ENCODE results near the gene THRB.

Gene THRB

DNA sequence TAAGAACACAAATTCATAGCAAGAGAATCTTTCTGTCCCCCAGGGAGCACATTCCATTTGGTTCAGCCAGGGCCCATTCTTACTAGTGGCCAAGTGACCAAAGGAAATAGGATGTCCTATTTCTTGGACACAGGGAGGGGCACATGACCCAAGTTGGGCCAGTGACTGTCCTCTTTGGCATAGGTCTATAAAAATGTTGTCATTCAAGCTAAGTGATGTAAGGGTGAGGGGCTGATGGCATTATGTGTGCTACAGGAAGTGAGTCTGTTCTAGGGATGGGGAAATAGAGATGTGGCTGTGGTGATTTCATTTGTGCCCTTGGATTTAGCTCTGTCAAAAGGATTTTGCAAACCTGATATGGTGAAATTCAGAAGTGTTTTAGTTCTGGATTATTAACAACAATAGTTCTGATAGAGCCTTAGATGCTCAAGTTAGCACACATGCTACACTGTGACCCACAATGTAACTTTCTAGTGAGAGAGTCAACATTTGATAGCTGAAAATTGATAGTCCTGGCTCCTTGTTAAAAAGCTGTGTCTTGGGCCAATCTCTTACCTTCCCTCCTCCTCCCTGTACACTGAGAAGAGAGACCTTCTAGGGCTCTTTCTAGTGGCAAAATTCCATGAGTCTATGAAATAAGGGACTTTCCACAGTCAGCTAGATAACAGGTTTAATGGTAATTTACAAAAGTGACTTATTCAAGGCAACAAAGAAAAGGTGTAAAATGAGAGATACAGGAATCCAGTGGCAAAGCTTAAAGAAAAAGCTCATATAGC is 117.2 kb downstream of the THRB start:
- no peaks in the 10 kb centered on the region for H3K9me3 ChIP-seq (replicated peaks in 1 of 2; ENCODE audit: control insufficient read depth in 2 of 2, insufficient read depth in 1 of 2, low read depth in 1 of 2, low read length in 2 of 2)
- H2AFZ ChIP-seq (ENCODE audit: low read length) = no peak overlapping the region
- no peak overlapping the region for H3K27ac ChIP-seq (replicated peaks; ENCODE audit: low read length)
- H3K9ac ChIP-seq (ENCODE audit: low read depth, low read length, poor library complexity) = no peak overlapping the region
- no peak overlapping the region for H2BK15ac ChIP-seq (ENCODE audit: low read length)
- H3K14ac ChIP-seq (ENCODE audit: low read length) = no peak overlapping the region
- no peak overlapping the region for H2BK12ac ChIP-seq (ENCODE audit: low read length)
- no peak overlapping the region for H3K4ac ChIP-seq (ENCODE audit: low read length)
- no peak overlapping the region for H3K4me3 ChIP-seq (ENCODE audit: low read length in 2 of 2)
- no peak overlapping the region for H2BK5ac ChIP-seq (ENCODE audit: low read length)
- no peak overlapping the region for H2BK120ac ChIP-seq (ENCODE audit: low read depth, low read length)
- H3K79me1 ChIP-seq (ENCODE audit: low read depth, low read length) = no peaks in the 10 kb centered on the region
- H3K4me1 ChIP-seq (ENCODE audit: control insufficient read depth in 2 of 2, insufficient read depth in 1 of 2, low read depth in 1 of 2, low read length in 2 of 2) = no peaks in the 10 kb centered on the region
- no peaks in the 10 kb centered on the region for H3K36me3 ChIP-seq (replicated peaks in 1 of 2; ENCODE audit: control insufficient read depth in 2 of 2, insufficient read depth in 2 of 2, low read length in 2 of 2)
- no peak overlapping the region for H4K8ac ChIP-seq (ENCODE audit: low read depth, low read length)
- no peak overlapping the region for H2AK5ac ChIP-seq (ENCODE audit: low read depth, low read length)
- no peak overlapping the region for H3K18ac ChIP-seq (ENCODE audit: low read length)
- no peak overlapping the region for H3K23ac ChIP-seq (ENCODE audit: low read depth, low read length, poor library complexity)
- H4K91ac ChIP-seq (ENCODE audit: low read depth, low read length, poor library complexity) = no peak overlapping the region
- no peak for DNase-seq (ENCODE audit: low spot score)
- H3K27me3 ChIP-seq (ENCODE audit: control insufficient read depth in 3 of 3, insufficient read depth in 3 of 3, low read depth in 1 of 3, low read length in 3 of 3) = no peaks in the 10 kb centered on the region
- no peak overlapping the region for H3K4me2 ChIP-seq (ENCODE audit: insufficient read depth, low read length, poor library complexity, severe bottlenecking)

DNA sequence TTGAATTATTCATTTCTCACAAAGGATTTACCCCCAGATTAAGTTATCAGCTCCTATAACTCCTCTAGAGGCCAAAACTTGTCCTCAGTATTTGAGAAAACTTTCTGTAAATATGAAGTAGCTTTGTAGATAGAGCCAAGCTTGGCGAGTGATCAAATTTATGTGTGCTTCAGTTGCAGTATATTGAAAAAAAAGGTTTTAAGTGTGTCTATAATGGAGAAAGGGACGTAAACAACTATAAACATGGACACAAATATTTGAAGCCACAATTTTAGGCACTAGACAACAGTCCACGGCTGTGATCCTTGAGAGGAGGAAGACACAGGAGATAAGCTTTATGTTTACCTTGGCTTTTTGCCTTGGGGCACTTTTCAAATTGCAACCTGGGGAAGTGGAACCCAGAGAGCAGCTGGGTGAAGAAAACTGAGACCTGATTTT is 118.7 kb downstream of the THRB start:
- no peak overlapping the region for H4K91ac ChIP-seq (ENCODE audit: low read depth, low read length, poor library complexity)
- no peak overlapping the region for H3K4me3 ChIP-seq (ENCODE audit: low read length in 2 of 2)
- no CpG with 5 or more reads among the region's 3 CpGs for WGBS, 2 donors (ENCODE audit: extremely low coverage in 2 of 2, insufficient read length in 2 of 2, insufficient replicate concordance in 1 of 2)
- H2BK12ac ChIP-seq (ENCODE audit: low read length) = no peak overlapping the region
- H3K27ac ChIP-seq (replicated peaks; ENCODE audit: low read length) = no peak overlapping the region
- H3K4ac ChIP-seq (ENCODE audit: low read length) = no peak overlapping the region
- no peak overlapping the region for H3K23ac ChIP-seq (ENCODE audit: low read depth, low read length, poor library complexity)
- no peak overlapping the region for H3K18ac ChIP-seq (ENCODE audit: low read length)
- DNase-seq (ENCODE audit: low spot score) = no peak
- no peak overlapping the region for H2AFZ ChIP-seq (ENCODE audit: low read length)
- no peak overlapping the region for H2BK120ac ChIP-seq (ENCODE audit: low read depth, low read length)
- no peaks in the 10 kb centered on the region for H3K9me3 ChIP-seq (replicated peaks in 1 of 2; ENCODE audit: control insufficient read depth in 2 of 2, insufficient read depth in 1 of 2, low read depth in 1 of 2, low read length in 2 of 2)
- no peaks in the 10 kb centered on the region for H3K79me1 ChIP-seq (ENCODE audit: low read depth, low read length)
- no peaks in the 10 kb centered on the region for H3K36me3 ChIP-seq (replicated peaks in 1 of 2; ENCODE audit: control insufficient read depth in 2 of 2, insufficient read depth in 2 of 2, low read length in 2 of 2)
- no peak overlapping the region for H2BK5ac ChIP-seq (ENCODE audit: low read length)
- H3K14ac ChIP-seq (ENCODE audit: low read length) = no peak overlapping the region
- H3K4me2 ChIP-seq (ENCODE audit: insufficient read depth, low read length, poor library complexity, severe bottlenecking) = no peak overlapping the region
- H3K27me3 ChIP-seq (ENCODE audit: control insufficient read depth in 3 of 3, insufficient read depth in 3 of 3, low read depth in 1 of 3, low read length in 3 of 3) = no peaks in the 10 kb centered on the region
- H2AK5ac ChIP-seq (ENCODE audit: low read depth, low read length) = no peak overlapping the region
- no peak overlapping the region for H3K9ac ChIP-seq (ENCODE audit: low read depth, low read length, poor library complexity)
- H3K4me1 ChIP-seq (ENCODE audit: control insufficient read depth in 2 of 2, insufficient read depth in 1 of 2, low read depth in 1 of 2, low read length in 2 of 2) = no peaks in the 10 kb centered on the region
- H2BK15ac ChIP-seq (ENCODE audit: low read length) = no peak overlapping the region
- no peak overlapping the region for H4K8ac ChIP-seq (ENCODE audit: low read depth, low read length)

DNA sequence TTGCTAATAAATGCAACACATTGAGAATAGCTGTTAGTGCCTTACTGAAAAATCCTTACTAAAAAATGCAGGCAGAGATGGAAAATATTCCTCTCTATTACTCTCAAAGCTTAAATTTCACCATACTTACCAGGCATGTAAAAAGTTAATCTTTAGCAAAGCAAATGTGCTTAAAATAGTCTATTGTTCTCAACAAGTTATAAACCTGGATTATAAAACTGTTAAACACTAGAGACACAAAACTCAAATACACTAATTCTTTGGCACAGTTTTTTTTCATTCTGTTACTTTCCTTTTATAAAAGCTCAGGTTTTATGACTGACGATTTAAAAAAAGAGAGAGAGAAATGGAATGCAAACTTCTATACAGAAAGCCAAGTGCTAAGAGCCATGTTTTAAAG is 119.8 kb downstream of the THRB start:
- H3K23ac ChIP-seq (ENCODE audit: low read depth, low read length, poor library complexity) = no peak overlapping the region
- no peaks in the 10 kb centered on the region for H3K27me3 ChIP-seq (ENCODE audit: control insufficient read depth in 3 of 3, insufficient read depth in 3 of 3, low read depth in 1 of 3, low read length in 3 of 3)
- no peak for DNase-seq (ENCODE audit: low spot score)
- no peak overlapping the region for H3K9ac ChIP-seq (ENCODE audit: low read depth, low read length, poor library complexity)
- WGBS, 2 donors (ENCODE audit: extremely low coverage in 2 of 2, insufficient read length in 2 of 2, insufficient replicate concordance in 1 of 2) = no CpG with 5 or more reads among the region's 1 CpG
- no peak overlapping the region for H2BK12ac ChIP-seq (ENCODE audit: low read length)
- no peaks in the 10 kb centered on the region for H3K36me3 ChIP-seq (replicated peaks in 1 of 2; ENCODE audit: control insufficient read depth in 2 of 2, insufficient read depth in 2 of 2, low read length in 2 of 2)
- no peak overlapping the region for H3K4me2 ChIP-seq (ENCODE audit: insufficient read depth, low read length, poor library complexity, severe bottlenecking)
- no peak overlapping the region for H3K18ac ChIP-seq (ENCODE audit: low read length)
- H2AK5ac ChIP-seq (ENCODE audit: low read depth, low read length) = no peak overlapping the region
- H3K4me1 ChIP-seq (ENCODE audit: control insufficient read depth in 2 of 2, insufficient read depth in 1 of 2, low read depth in 1 of 2, low read length in 2 of 2) = no peaks in the 10 kb centered on the region
- H4K8ac ChIP-seq (ENCODE audit: low read depth, low read length) = no peak overlapping the region
- no peak overlapping the region for H3K27ac ChIP-seq (replicated peaks; ENCODE audit: low read length)
- no peak overlapping the region for H3K4me3 ChIP-seq (ENCODE audit: low read length in 2 of 2)
- no peak overlapping the region for H2AFZ ChIP-seq (ENCODE audit: low read length)
- H2BK120ac ChIP-seq (ENCODE audit: low read depth, low read length) = no peak overlapping the region
- no peaks in the 10 kb centered on the region for H3K79me1 ChIP-seq (ENCODE audit: low read depth, low read length)
- H4K91ac ChIP-seq (ENCODE audit: low read depth, low read length, poor library complexity) = no peak overlapping the region
- no peaks in the 10 kb centered on the region for H3K9me3 ChIP-seq (replicated peaks in 1 of 2; ENCODE audit: control insufficient read depth in 2 of 2, insufficient read depth in 1 of 2, low read depth in 1 of 2, low read length in 2 of 2)
- H3K14ac ChIP-seq (ENCODE audit: low read length) = no peak overlapping the region
- H3K4ac ChIP-seq (ENCODE audit: low read length) = no peak overlapping the region
- no peak overlapping the region for H2BK15ac ChIP-seq (ENCODE audit: low read length)
- no peak overlapping the region for H2BK5ac ChIP-seq (ENCODE audit: low read length)

DNA sequence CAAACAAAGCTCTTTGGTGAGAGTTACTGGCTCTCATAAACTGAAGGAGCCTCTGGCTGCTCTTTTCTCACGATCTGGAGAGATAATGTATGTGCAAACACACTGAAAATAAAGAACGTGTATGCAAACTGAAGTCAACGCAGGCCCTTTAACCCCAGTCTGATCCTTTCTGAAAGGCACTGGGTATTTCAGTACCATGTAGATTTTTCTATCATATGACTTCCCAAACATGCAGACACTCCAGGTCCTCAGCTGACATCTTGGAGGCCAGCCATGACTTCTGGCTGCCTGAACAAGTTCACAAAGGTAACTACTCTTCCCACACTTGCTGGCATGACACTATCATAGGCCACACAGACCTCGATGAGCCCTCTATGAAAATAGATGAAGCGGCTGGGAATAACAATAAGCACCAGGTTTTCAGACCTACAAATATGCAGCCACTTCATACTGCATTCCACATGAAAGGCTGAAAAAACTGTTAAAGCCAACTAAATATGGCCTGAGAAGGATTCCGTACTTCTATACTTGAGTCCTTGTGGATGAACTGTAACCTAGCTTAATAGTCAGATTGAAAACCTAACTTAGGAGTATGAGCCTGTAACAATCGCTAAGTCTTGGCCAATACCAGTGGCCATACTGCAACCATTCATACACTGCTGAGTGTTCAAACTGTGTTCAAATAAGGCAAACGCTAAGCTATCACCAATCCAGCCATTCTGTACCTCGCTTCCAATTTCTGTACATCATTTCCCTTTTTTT is 121.3 kb downstream of the THRB start:
- no peak overlapping the region for H2BK120ac ChIP-seq (ENCODE audit: low read depth, low read length)
- no peaks in the 10 kb centered on the region for H3K36me3 ChIP-seq (replicated peaks in 1 of 2; ENCODE audit: control insufficient read depth in 2 of 2, insufficient read depth in 2 of 2, low read length in 2 of 2)
- H2BK5ac ChIP-seq (ENCODE audit: low read length) = no peak overlapping the region
- H3K9me3 ChIP-seq (replicated peaks in 1 of 2; ENCODE audit: control insufficient read depth in 2 of 2, insufficient read depth in 1 of 2, low read depth in 1 of 2, low read length in 2 of 2) = no peaks in the 10 kb centered on the region
- H3K23ac ChIP-seq (ENCODE audit: low read depth, low read length, poor library complexity) = no peak overlapping the region
- no peak overlapping the region for H2BK15ac ChIP-seq (ENCODE audit: low read length)
- H2BK12ac ChIP-seq (ENCODE audit: low read length) = no peak overlapping the region
- WGBS, 2 donors (ENCODE audit: extremely low coverage in 2 of 2, insufficient read length in 2 of 2, insufficient replicate concordance in 1 of 2) = no CpG with 5 or more reads among the region's 9 CpGs
- H3K4ac ChIP-seq (ENCODE audit: low read length) = no peak overlapping the region
- no peaks in the 10 kb centered on the region for H3K27me3 ChIP-seq (ENCODE audit: control insufficient read depth in 3 of 3, insufficient read depth in 3 of 3, low read depth in 1 of 3, low read length in 3 of 3)
- H4K91ac ChIP-seq (ENCODE audit: low read depth, low read length, poor library complexity) = no peak overlapping the region
- H3K4me3 ChIP-seq (ENCODE audit: low read length in 2 of 2) = no peak overlapping the region
- no peak overlapping the region for H3K9ac ChIP-seq (ENCODE audit: low read depth, low read length, poor library complexity)
- no peak overlapping the region for H3K4me2 ChIP-seq (ENCODE audit: insufficient read depth, low read length, poor library complexity, severe bottlenecking)
- no peaks in the 10 kb centered on the region for H3K79me1 ChIP-seq (ENCODE audit: low read depth, low read length)
- H3K18ac ChIP-seq (ENCODE audit: low read length) = no peak overlapping the region
- H2AFZ ChIP-seq (ENCODE audit: low read length) = no peak overlapping the region
- H4K8ac ChIP-seq (ENCODE audit: low read depth, low read length) = no peak overlapping the region
- H2AK5ac ChIP-seq (ENCODE audit: low read depth, low read length) = no peak overlapping the region
- H3K4me1 ChIP-seq (ENCODE audit: control insufficient read depth in 2 of 2, insufficient read depth in 1 of 2, low read depth in 1 of 2, low read length in 2 of 2) = no peaks in the 10 kb centered on the region
- H3K14ac ChIP-seq (ENCODE audit: low read length) = no peak overlapping the region
- DNase-seq (ENCODE audit: low spot score) = no peak
- no peak overlapping the region for H3K27ac ChIP-seq (replicated peaks; ENCODE audit: low read length)
